Activated B cell treated with CpG ODN at 0.5 μM for 24 hours (primary cell): ENCODE data around the gene CREB3L2. TPM values are rescaled to one million over a fixed set of nuclear protein-coding genes. Genes with fewer than 3 reads are reported as not detected.
A peak's percentile ranks its signal among the peaks of the same experiment; 100 is the strongest.

Experiments
- ATAC-seq: fragments of 200-7000 bp; cut with Tn5 transposase; one replicate; pipeline ENCODE4 v1.10.0; 2021; ENCODE audit warnings: low read depth, mild to moderate bottlenecking, moderate library complexity
- CTCF ChIA-PET: fragments of 350-600 bp; sonication (Branson Sonifier 250); formaldehyde crosslinking; loops from one replicate; lab custom pipeline; 2021; ENCODE audit warnings: antibody characterized with exemption; lab: Charles Lee
- POLR2A ChIA-PET: fragments of 350-600 bp; sonication (Branson Sonifier 250); formaldehyde crosslinking; loops from one replicate; lab custom pipeline; 2021; ENCODE audit warnings: antibody characterized with exemption; lab: Charles Lee
- DNase-seq: peaks from one replicate; pipeline ENCODE4 v3.0.0; 2022
- H3K27ac Mint-ChIP-seq: one replicate; pipeline ENCODE4 v1.8.0; 2020; ENCODE audit warnings: mixed read lengths
- H3K27me3 Mint-ChIP-seq: one replicate; pipeline ENCODE4 v1.8.0; 2021; ENCODE audit warnings: mixed read lengths
- H3K36me3 Mint-ChIP-seq: one replicate; pipeline ENCODE4 v1.8.0; 2021; ENCODE audit warnings: low read depth, mixed read lengths
- H3K4me1 Mint-ChIP-seq: one replicate; pipeline ENCODE4 v1.8.0; 2021; ENCODE audit warnings: mixed read lengths
- H3K4me3 Mint-ChIP-seq: one replicate; pipeline ENCODE4 v1.8.0; 2020; ENCODE audit warnings: mild to moderate bottlenecking, mixed read lengths
- H3K9me3 Mint-ChIP-seq: one replicate; pipeline ENCODE4 v1.8.0; 2020; ENCODE audit warnings: mixed read lengths
- CTCF ChIP-seq: fragments of 200-600 bp; IDR thresholded peaks from one replicate; pipeline ENCODE4 v1.8.0; 2022; ENCODE audit warnings: antibody characterized with exemption, mild to moderate bottlenecking
- intact Hi-C: fragments of 100-400 bp; cut with micrococcal nuclease; formaldehyde crosslinking; loops from one replicate; pipeline ENCODE4 v1.15.1; 2024
- total RNA-seq: library from RNA; stranded (reverse); gene quantifications from 2 replicates; pipeline ENCODE4 v1.2.3, GENCODE V29; 2022

CREB3L2 gene
- total RNA-seq, 1 donor from 2014 or later, result 21.7 TPM

GRCh38 chr7:138036135-138036534 is 34.2 kb upstream of the CREB3L2 start:
- Mint-ChIP-seq H3K27me3 (peaks cover 2% of the 10 kb centered on the region), H3K9me3 (peaks cover 5% of the 10 kb centered on the region), H3K36me3 (no peaks in the 10 kb centered on the region), H3K4me1 (peaks cover 56% of the 10 kb centered on the region), H3K4me3 (no peak overlapping the region), H3K27ac (no peak overlapping the region)
- intact Hi-C loops, result no loop called here
- POLR2A ChIA-PET, result no interaction called here
- ATAC-seq, result no peak
- DNase-seq, result no peak
- no peak for TF ChIP-seq CTCF
- CTCF ChIA-PET, result no interaction called here

- H3K27ac Mint-ChIP-seq, result no peak overlapping the region
- TF ChIP-seq CTCF, result no peak
- ATAC-seq (no peak), DNase-seq (no peak)
- intact Hi-C loops, result no loop called here
- H3K36me3 Mint-ChIP-seq, result no peaks in the 10 kb centered on the region
- no peak overlapping the region for H3K4me3 Mint-ChIP-seq
- CTCF ChIA-PET, result interaction anchor here (2.1 kb wide), 1 partner anchor 16 kb away, joined by 6 read pairs; no protein-coding TSS in a partner anchor
- POLR2A ChIA-PET, result interaction anchor here (1.0 kb wide), 1 partner anchor 33 kb away, joined by 3 read pairs; no protein-coding TSS in a partner anchor
- peaks cover 2% of the 10 kb centered on the region for H3K27me3 Mint-ChIP-seq
- peaks cover 61% of the 10 kb centered on the region for H3K4me1 Mint-ChIP-seq
- H3K9me3 Mint-ChIP-seq, result peaks cover 5% of the 10 kb centered on the region
Measured at GRCh38 chr7:138033241-138033640, 31.4 kb upstream of the CREB3L2 start.

GRCh38 chr7:138032770-138033169 is 30.9 kb upstream of the CREB3L2 start:
- intact Hi-C loops, result no loop called here
- Mint-ChIP-seq H3K27ac (no peak overlapping the region), H3K9me3 (peaks cover 5% of the 10 kb centered on the region), H3K4me3 (no peak overlapping the region), H3K4me1 (peaks cover 65% of the 10 kb centered on the region), H3K27me3 (peaks cover 2% of the 10 kb centered on the region), H3K36me3 (no peaks in the 10 kb centered on the region)
- CTCF ChIA-PET, result interaction anchor here (2.1 kb wide), 1 partner anchor 15 kb away, joined by 6 read pairs; no protein-coding TSS in a partner anchor
- no peak for DNase-seq
- POLR2A ChIA-PET, result interaction anchor here (1.0 kb wide), 1 partner anchor 33 kb away, joined by 3 read pairs; no protein-coding TSS in a partner anchor
- ATAC-seq, result no peak
- no peak for TF ChIP-seq CTCF

- H3K4me1 Mint-ChIP-seq, result peaks cover 71% of the 10 kb centered on the region
- H3K4me3 Mint-ChIP-seq, result no peak overlapping the region
- DNase-seq (no peak), ATAC-seq (no peak)
- TF ChIP-seq CTCF, result no peak
- POLR2A ChIA-PET, result no interaction called here
- H3K36me3 Mint-ChIP-seq, result no peaks in the 10 kb centered on the region
- H3K27me3 Mint-ChIP-seq, result peaks cover 2% of the 10 kb centered on the region
- peak overlapping the region; percentile 61 for H3K27ac Mint-ChIP-seq
- intact Hi-C loops, result no loop called here
- peaks cover 5% of the 10 kb centered on the region for H3K9me3 Mint-ChIP-seq
- CTCF ChIA-PET, result interaction anchor here (2.1 kb wide), 1 partner anchor 15 kb away, joined by 6 read pairs; no protein-coding TSS in a partner anchor
Measured at GRCh38 chr7:138032186-138032585, 30.3 kb upstream of the CREB3L2 start.

GRCh38 chr7:138030679-138031351 is 28.9 kb upstream of the CREB3L2 start:
- POLR2A ChIA-PET, result no interaction called here
- H3K4me3 Mint-ChIP-seq, result no peak overlapping the region
- ATAC-seq (no peak), DNase-seq (no peak)
- H3K27me3 Mint-ChIP-seq, result no peaks in the 10 kb centered on the region
- intact Hi-C loops, result no loop called here
- H3K4me1 Mint-ChIP-seq, result peaks cover 84% of the 10 kb centered on the region
- peak overlapping the region; percentile 70 for H3K27ac Mint-ChIP-seq
- CTCF ChIA-PET, result no interaction called here
- TF ChIP-seq CTCF, result no peak
- H3K9me3 Mint-ChIP-seq, result peaks cover 5% of the 10 kb centered on the region
- H3K36me3 Mint-ChIP-seq, result peaks cover 3% of the 10 kb centered on the region
